Liver (tissue), 9 donors: ENCODE results near the gene TNS4. TPM values are rescaled to one million over a fixed set of nuclear protein-coding genes. Genes with fewer than 3 reads are reported as not detected.

Experiments
- DNase-seq: peaks from one replicate; pipeline ENCODE4 v3.0.0-alpha.2; 2017; ENCODE audit warnings: low spot score
- H3K27ac ChIP-seq, 2 donors: one replicate each; pipeline ENCODE4 v1.7.0; 2013; ENCODE audit warnings: inconsistent platforms in 2 of 2, low read length in 2 of 2, control low read depth in 1 of 2, low read depth in 1 of 2, mild to moderate bottlenecking in 1 of 2
- H3K27me3 ChIP-seq, 4 donors: one replicate each; pipeline versions ENCODE4 v1.6.1 to v1.7.0; 2013; ENCODE audit warnings: low read length in 3 of 4, inconsistent platforms in 1 of 4, mild to moderate bottlenecking in 1 of 4, moderate library complexity in 1 of 4; ENCODE audit not compliant: control insufficient read depth in 4 of 4, insufficient read depth in 4 of 4
- H3K36me3 ChIP-seq, 4 donors: one replicate each; pipeline versions ENCODE4 v1.6.1 to v1.7.0; 2013; ENCODE audit warnings: low read length in 3 of 4, mild to moderate bottlenecking in 3 of 4, low read depth in 1 of 4, moderate library complexity in 1 of 4; ENCODE audit not compliant: control insufficient read depth in 4 of 4, insufficient read depth in 3 of 4
- H3K4me1 ChIP-seq, 4 donors: one replicate each; pipeline versions ENCODE4 v1.6.1 to v1.7.0; 2013; ENCODE audit warnings: low read length in 3 of 4, mild to moderate bottlenecking in 3 of 4, moderate library complexity in 1 of 4; ENCODE audit not compliant: control insufficient read depth in 4 of 4, insufficient read depth in 4 of 4
- H3K4me3 ChIP-seq, 3 donors: one replicate each; pipeline versions ENCODE4 v1.6.1 to v1.7.0; 2013; ENCODE audit warnings: low read length in 3 of 3, control low read depth in 1 of 3, low read depth in 1 of 3, mild to moderate bottlenecking in 1 of 3
- H3K9ac ChIP-seq, 2 donors: one replicate each; pipeline ENCODE4 v1.7.0; 2013; ENCODE audit warnings: low read length in 2 of 2, mild to moderate bottlenecking in 2 of 2, moderate library complexity in 2 of 2, control low read depth in 1 of 2, low read depth in 1 of 2
- H3K9me3 ChIP-seq, 4 donors: one replicate each; pipeline versions ENCODE4 v1.6.1 to v1.7.0; 2013; ENCODE audit warnings: low read length in 3 of 4; ENCODE audit not compliant: control insufficient read depth in 4 of 4
- EGR1 ChIP-seq, 2 donors: IDR thresholded peaks; 2 replicates each; pipeline ENCODE4 v1.6.1; 2016 to 2018; ENCODE audit warnings: antibody characterized with exemption in 2 of 2, low read depth in 2 of 2
- FOXA1 ChIP-seq: IDR thresholded peaks from 2 replicates; pipeline ENCODE4 v1.6.1; 2016; ENCODE audit warnings: antibody characterized with exemption
- FOXA2 ChIP-seq: IDR thresholded peaks from 2 replicates; pipeline ENCODE4 v1.6.1; 2016; ENCODE audit warnings: antibody characterized with exemption
- GABPA ChIP-seq, 2 donors: IDR thresholded peaks in 1 of 2; conservative IDR thresholded peaks in 1 of 2; 2 replicates each; pipeline ENCODE4 v1.6.1; 2016; ENCODE audit warnings: antibody characterized with exemption in 2 of 2, mild to moderate bottlenecking in 1 of 2, moderate library complexity in 1 of 2
- HNF4A ChIP-seq, 2 donors: conservative IDR thresholded peaks; 2 replicates each; pipeline ENCODE4 v1.6.1; 2016; ENCODE audit warnings: antibody characterized with exemption in 2 of 2, mild to moderate bottlenecking in 2 of 2
- HNF4G ChIP-seq: IDR thresholded peaks from 2 replicates; pipeline ENCODE4 v1.6.1; 2016; ENCODE audit warnings: antibody characterized with exemption
- JUND ChIP-seq, 2 donors: IDR thresholded peaks; 2 replicates each; pipeline ENCODE4 v1.6.1; 2016; ENCODE audit warnings: antibody characterized with exemption in 2 of 2
- MAX ChIP-seq: IDR thresholded peaks from 2 replicates; pipeline ENCODE4 v1.6.1; 2016; ENCODE audit warnings: antibody characterized with exemption
- NR2F2 ChIP-seq: IDR thresholded peaks from 2 replicates; pipeline ENCODE4 v1.6.1; 2016; ENCODE audit warnings: antibody characterized with exemption
- RAD21 ChIP-seq, 2 donors: IDR thresholded peaks; 2 replicates each; pipeline ENCODE4 v1.6.1; 2016; ENCODE audit warnings: antibody characterized with exemption in 2 of 2, mild to moderate bottlenecking in 2 of 2
- REST ChIP-seq: IDR thresholded peaks from 2 replicates; pipeline ENCODE4 v1.6.1; 2016; ENCODE audit warnings: antibody characterized with exemption, mild to moderate bottlenecking
- RXRA ChIP-seq, 2 donors: IDR thresholded peaks; 2 replicates each; pipeline ENCODE4 v1.6.1; 2017 to 2018; ENCODE audit warnings: antibody characterized with exemption in 2 of 2, mild to moderate bottlenecking in 1 of 2
- SP1 ChIP-seq: IDR thresholded peaks from 2 replicates; pipeline ENCODE4 v1.6.1; 2018; ENCODE audit warnings: antibody characterized with exemption, mild to moderate bottlenecking
- TAF1 ChIP-seq: conservative IDR thresholded peaks from 2 replicates; pipeline ENCODE4 v1.6.1; 2016; ENCODE audit warnings: antibody characterized with exemption, mild to moderate bottlenecking
- YY1 ChIP-seq: IDR thresholded peaks from 2 replicates; pipeline ENCODE4 v1.6.1; 2016; ENCODE audit warnings: antibody characterized with exemption, mild to moderate bottlenecking
- ZBTB33 ChIP-seq: IDR thresholded peaks from 2 replicates; pipeline ENCODE4 v1.6.1; 2016; ENCODE audit warnings: antibody characterized with exemption
- WGBS: extraction: QIAGEN DNeasy Blood & Tissue Kit; methylation state at CpG from one replicate; pipeline ENCODE4 v1.1.7; 2013; 5-methylcytosine and 5-hydroxymethylcytosine counted together
- polyA plus RNA-seq, 2 donors: library from polyadenylated mRNA; stranded (reverse) in 1 of 2; unstranded in 1 of 2; fragments of 200-250 nt in 1 of 2; fragments of >200 nt in 1 of 2; fragmentation: Nextera tagmentation in 1 of 2; extraction: Ambion mirVana in 1 of 2; gene quantifications; one replicate each; pipeline versions ENCODE4 v1.2.1 to v1.2.3, GENCODE V29; 2013 to 2015
- total RNA-seq, 2 donors: library from RNA; depleted of rRNA; stranded (reverse); fragments of >200 nt; gene quantifications; one replicate each; pipeline ENCODE4 v1.2.3, GENCODE V29; 2014
- TF ChIP-seq, protein P1 (sequence below): IDR thresholded peaks from 2 replicates; pipeline ENCODE4 v1.6.1; 2016; ENCODE audit warnings: antibody characterized with exemption
- TF ChIP-seq, protein P2 (sequence below): fragments of 150-350 bp; IDR thresholded peaks from 2 replicates; pipeline ENCODE4 v1.5.1; 2017; ENCODE audit warnings: improper control_type of control experiment, low read depth, low read length; ENCODE audit not compliant: missing input control
- donor health status: healthy.
- donor health status: healthy.
- donor health status: healthy.
- donor health status: healthy.
- donor health status: healthy.

TNS4 gene
- total and polyA plus RNA-seq, 4 donors, result 0.08 TPM; not detected in 3

DNA sequence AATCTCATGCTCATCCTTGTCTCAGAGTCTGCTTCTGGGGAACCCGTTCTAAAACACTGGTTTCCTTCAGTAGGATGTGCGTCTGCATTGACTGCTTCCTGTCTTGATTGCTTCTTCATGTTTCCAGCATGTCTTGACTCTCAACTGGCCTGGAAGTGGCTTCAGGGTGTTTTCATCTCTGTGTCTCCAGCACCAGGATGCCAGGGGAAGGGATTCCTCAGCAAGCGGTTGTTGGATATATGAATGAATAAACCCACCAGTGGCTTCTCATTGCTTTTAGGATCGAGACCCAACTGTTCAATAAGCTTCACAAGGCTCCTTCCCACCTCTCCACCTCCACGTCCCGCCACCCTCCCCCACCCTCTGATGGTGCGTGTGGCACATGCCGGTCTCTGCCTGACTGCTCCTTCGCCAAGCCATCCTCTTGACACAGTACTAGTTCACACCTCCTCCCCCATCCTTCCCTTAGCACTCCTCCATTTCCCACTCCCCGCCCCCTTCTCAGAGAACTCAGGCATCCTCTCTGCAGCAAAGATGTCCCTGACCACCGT lies 14.1 kb upstream of the TNS4 start:
- Histone ChIP-seq H3K36me3 (no peaks in the 10 kb centered on the region), H3K9ac (no peak overlapping the region), H3K4me3 (no peak overlapping the region), H3K27ac (no peak overlapping the region), H3K27me3 (no peaks in the 10 kb centered on the region), H3K9me3 (no peaks in the 10 kb centered on the region), H3K4me1 (no peaks in the 10 kb centered on the region)
- DNase-seq, result no peak
- 75% methylated on average over 11 of the region's 11 CpGs for WGBS
- TF ChIP-seq FOXA2 (no peak), NR2F2 (no peak), JUND (IDR thresholded peaks at IDR 0.05) (no peak), MAX (no peak), SP1 (no peak), EGR1 (IDR thresholded peaks at IDR 0.05; ENCODE audit: low read depth in 2 of 2) (no peak), HNF4A (conservative IDR thresholded peaks at IDR 0.05) (no peak), TAF1 (no peak), YY1 (no peak), GABPA (IDR thresholded peaks at IDR 0.05 in 1 of 2, conservative IDR thresholded peaks at IDR 0.05 in 1 of 2) (no peak)
- TF ChIP-seq, protein P1, sequence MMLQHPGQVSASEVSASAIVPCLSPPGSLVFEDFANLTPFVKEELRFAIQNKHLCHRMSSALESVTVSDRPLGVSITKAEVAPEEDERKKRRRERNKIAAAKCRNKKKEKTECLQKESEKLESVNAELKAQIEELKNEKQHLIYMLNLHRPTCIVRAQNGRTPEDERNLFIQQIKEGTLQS, result no peak
- TF ChIP-seq, protein P2, sequence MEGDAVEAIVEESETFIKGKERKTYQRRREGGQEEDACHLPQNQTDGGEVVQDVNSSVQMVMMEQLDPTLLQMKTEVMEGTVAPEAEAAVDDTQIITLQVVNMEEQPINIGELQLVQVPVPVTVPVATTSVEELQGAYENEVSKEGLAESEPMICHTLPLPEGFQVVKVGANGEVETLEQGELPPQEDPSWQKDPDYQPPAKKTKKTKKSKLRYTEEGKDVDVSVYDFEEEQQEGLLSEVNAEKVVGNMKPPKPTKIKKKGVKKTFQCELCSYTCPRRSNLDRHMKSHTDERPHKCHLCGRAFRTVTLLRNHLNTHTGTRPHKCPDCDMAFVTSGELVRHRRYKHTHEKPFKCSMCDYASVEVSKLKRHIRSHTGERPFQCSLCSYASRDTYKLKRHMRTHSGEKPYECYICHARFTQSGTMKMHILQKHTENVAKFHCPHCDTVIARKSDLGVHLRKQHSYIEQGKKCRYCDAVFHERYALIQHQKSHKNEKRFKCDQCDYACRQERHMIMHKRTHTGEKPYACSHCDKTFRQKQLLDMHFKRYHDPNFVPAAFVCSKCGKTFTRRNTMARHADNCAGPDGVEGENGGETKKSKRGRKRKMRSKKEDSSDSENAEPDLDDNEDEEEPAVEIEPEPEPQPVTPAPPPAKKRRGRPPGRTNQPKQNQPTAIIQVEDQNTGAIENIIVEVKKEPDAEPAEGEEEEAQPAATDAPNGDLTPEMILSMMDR, result no peak

DNA sequence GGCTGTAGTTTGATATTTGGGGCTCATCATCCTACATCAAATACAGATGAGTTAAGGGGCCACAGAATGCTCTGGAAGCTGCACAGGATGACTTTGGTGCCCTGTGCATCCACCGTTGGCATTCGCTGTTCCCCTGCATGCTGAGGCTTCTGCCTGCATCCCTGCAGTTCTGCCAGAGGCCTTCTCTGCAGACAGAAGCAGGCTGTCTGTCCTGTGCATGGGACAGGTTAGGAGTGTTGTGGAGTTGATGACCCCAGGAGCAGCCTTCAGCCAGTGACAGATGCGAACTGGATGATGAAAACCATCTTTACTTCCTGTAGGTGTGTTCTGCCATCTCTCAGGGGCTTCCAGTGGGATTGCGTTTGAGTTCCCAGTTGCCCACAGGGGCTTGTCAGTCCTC lies 13.6 kb upstream of the TNS4 start:
- H3K27me3 ChIP-seq, result no peaks in the 10 kb centered on the region
- no peaks in the 10 kb centered on the region for H3K9me3 ChIP-seq
- TF ChIP-seq MAX, result no peak
- no peak for TF ChIP-seq GABPA (IDR thresholded peaks at IDR 0.05 in 1 of 2, conservative IDR thresholded peaks at IDR 0.05 in 1 of 2)
- TF ChIP-seq JUND (IDR thresholded peaks at IDR 0.05), result no peak
- TF ChIP-seq, protein P1, result no peak
- TF ChIP-seq REST, result no peak
- no peak for TF ChIP-seq RXRA (IDR thresholded peaks at IDR 0.05)
- TF ChIP-seq, protein P2, result no peak
- TF ChIP-seq TAF1, result no peak
- no peak for TF ChIP-seq YY1
- TF ChIP-seq EGR1 (IDR thresholded peaks at IDR 0.05; ENCODE audit: low read depth in 2 of 2), result no peak
- no peak for TF ChIP-seq HNF4A (conservative IDR thresholded peaks at IDR 0.05)
- TF ChIP-seq ZBTB33, result no peak
- no peak for TF ChIP-seq FOXA1
- TF ChIP-seq RAD21 (IDR thresholded peaks at IDR 0.05), result no peak
- no peak for TF ChIP-seq HNF4G
- no peak for TF ChIP-seq FOXA2
- no peak for TF ChIP-seq NR2F2
- TF ChIP-seq SP1, result no peak
- WGBS, result 83% methylated on average over 4 of the region's 4 CpGs
- H3K9ac ChIP-seq, result no peak overlapping the region
- H3K4me1 ChIP-seq, result no peaks in the 10 kb centered on the region
- no peak for DNase-seq
- H3K4me3 ChIP-seq, result no peak overlapping the region
- no peaks in the 10 kb centered on the region for H3K36me3 ChIP-seq
- H3K27ac ChIP-seq, result no peak overlapping the region
